NCI-H2171 treated with DMSO at 0.1 percent for 48 hours (cell line): Measurements from ENCODE around the gene RPS23.

Source experiments
- DNase-seq: peaks from one replicate; lab custom pipeline; 2025; lab: John Stamatoyannopoulos, UW

The RPS23 gene

GRCh38 chr5:82244854-82245635, 33.1 kb downstream of the RPS23 start:
- DNase-seq, result no peak

- no peak for DNase-seq
These were observed 34.0 kb downstream of the RPS23 start for GRCh38 chr5:82244151-82244550.

DNA sequence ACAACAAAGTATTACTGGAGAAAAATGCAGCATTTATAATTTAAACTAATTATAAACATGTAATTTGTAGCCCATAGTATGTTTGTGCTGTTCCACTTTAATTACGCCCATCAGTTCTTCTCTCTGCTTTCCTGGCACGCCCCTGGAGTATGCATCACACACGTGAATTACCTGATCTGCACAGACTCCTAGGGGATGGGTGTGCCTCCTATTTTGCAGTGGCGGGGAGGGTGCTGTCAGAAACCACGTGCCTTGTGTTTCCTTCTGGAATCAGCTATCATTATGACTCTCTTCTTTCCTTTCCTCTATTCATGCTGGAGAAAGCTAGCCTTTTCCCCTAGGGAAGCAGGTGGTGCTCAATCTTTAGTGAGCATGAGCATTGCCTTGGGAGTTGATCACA, 43.3 kb downstream of the RPS23 start:
- peak; percentile 5 for DNase-seq

GRCh38 chr5:82225525-82226172, 52.5 kb downstream of the RPS23 start:
- peak; percentile 41 for DNase-seq
